GM04503 (cell line): ENCODE measurements around the gene ZBTB20.
"Not testable (repeated sequence)": the region's sequence is repeated elsewhere in the genome, so short reads cannot be mapped to it uniquely, and the experiment has no call there.

Experiments used
- DNase-seq: peaks from one replicate; pipeline ENCODE4 v3.0.0-alpha.2; 2012; ENCODE audit warnings: low read depth

The ZBTB20 gene

DNA sequence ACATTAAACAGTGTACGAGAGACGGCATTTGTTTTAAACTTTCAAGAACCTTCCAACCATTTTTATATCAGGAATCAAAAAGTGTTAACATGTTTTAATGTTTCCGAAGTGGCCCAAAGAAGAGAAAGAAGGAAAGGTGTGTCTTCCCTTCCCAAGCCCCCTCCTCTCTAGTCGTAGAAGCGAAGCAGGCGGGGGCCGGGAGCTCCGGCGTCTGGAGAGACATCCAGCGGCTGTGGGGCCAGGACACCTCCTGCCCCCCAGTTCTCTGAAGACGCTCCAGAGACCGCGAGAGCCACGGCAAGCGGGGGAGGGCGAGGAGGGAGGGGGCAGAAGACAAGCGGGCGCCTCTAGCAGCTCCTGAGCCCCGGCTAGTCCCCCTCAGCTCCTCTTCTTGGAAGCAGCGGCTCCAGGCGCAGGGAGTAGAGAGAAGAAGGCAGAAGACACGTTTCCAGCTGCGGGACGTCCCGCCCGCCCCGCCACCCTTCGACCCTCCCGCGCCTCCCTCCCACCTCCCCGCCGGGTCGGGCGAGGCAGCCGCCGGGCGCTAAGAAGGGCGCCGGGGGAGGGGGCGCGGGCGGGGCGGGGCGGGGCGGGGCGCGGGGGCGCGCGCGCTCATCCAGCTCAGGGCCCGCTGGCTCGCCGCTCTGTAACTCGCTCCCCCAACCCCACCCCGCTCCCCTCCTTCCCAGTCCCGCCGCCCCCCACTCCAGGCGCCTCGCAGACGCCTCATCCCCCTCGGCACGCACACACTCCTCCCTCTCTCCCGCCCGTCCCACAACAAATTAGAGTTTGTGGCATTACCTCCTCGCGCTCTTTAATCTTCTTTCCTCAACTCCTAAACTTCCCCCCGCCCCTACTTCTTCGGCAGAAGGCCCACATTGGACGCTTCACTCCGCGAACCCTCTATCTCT is at the start of gene ZBTB20:
ZBTB20 (minus strand) TSS at position 871 of the 911 bp plus-strand sequence.
- peak; percentile 22 for DNase-seq

- DNase-seq: peak; percentile 7
These were observed 47.4 kb upstream of the ZBTB20 start for GRCh38 chr3:115194476-115194875.

DNA sequence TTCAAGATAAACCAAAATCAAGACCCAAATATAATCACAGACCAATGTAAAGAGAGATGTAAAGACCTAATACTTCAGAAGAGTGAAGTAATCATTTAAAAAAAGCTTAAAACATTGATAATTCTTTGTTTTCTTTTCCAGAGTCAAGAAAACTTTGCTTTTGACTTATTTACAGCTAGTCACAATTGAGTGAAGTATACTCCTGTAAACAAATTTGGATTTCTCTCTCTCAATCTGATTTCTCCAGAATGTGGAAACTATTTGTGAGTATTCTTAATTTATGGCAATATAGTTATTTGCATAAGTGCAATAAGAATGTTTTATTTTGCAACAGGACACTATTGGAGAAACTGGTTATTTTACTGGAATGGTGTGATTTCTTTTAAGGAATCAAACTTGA is 43.7 kb upstream of the ZBTB20 start:
- DNase-seq: no peak

DNA sequence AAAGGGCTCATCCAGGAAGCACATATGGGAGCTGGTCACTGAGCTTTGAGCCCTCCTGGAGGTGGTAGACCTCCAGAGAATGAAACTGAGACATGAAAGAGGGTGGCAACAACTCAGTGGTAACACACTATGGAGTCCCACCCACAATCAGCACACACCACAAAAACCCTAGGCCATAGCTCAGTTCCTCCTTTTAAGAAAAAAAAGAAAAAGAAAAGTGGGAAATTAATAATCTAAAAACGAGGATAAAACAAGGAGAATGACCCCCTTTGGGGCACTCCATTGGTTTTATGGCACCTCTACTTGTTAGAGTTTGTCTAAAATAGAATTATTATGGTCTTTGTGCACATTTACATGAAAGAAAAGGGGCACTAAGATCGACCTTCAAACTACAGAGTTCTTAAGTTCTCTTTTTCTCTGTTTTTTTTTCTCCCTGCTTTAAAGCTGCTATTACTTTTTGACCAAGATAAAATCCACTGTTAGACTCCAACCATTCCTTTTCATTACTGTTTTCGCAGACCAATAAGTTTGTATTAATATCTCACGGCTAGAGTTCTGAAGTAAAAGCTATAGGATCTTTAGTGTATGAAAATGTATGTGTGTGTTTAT is 40.2 kb upstream of the ZBTB20 start:
- no peak for DNase-seq

DNA sequence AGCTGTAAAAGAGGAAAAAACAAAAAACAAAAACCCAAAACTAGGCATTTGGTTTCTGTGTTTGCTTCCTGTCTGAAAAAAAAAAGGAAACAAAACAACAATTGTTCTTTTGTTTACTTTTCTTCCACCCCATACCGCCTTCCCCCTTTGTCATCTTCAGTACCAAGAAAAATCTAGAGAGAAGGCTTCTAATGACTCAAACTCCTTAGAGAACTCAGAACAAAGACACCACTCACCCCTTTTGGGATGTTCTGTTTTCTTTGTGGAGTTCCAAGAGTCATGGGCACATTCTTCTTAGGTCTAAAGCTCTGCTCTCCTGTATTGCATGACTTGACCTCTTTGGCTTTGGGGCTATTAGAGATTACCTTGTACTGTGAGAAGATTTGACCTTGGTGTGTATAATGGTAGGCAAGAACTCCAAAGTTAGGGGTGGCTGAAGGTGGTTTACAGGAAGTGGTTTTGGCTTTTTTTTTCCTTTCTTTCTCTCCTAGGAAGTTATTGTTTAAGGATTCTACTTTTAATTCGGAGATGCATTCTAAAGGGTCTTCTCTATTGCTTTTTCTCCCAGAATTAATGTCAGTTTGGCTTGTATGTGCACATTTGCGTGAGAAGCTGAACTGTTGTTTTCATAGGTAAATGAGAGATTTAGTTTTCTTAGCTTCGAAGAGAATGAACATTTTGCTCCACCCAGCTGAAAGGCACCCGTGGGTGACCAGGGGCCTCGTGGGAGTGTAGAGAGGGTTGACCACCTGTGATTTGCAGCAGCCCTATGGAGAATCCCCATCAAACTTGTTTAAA is 39.5 kb upstream of the ZBTB20 start:
- DNase-seq: no peak

GRCh38 chr3:115184859-115185572 is 37.9 kb upstream of the ZBTB20 start:
- DNase-seq: not testable (repeated sequence)

- DNase-seq: not testable (repeated sequence)
These were observed 31.8 kb upstream of the ZBTB20 start for GRCh38 chr3:115178930-115179329.

DNA sequence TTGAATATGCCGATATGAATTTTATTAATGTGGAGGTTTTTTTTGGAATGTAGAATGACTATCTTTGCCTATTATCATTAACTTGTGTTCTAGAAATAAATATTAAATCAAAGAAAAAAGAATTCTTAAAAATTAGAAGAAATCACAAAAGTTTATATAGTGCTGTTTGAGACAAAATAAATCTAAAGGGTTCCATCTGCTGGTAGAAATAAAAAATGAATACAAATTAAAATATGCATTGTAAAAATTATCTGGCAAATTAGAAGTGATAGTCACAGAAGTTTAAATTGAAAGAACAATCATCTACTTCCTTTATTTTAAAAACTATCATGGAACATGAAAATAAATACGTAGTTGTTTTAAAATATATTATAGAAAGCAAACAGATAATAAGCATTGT is 22.7 kb upstream of the ZBTB20 start:
- DNase-seq: no peak

DNA sequence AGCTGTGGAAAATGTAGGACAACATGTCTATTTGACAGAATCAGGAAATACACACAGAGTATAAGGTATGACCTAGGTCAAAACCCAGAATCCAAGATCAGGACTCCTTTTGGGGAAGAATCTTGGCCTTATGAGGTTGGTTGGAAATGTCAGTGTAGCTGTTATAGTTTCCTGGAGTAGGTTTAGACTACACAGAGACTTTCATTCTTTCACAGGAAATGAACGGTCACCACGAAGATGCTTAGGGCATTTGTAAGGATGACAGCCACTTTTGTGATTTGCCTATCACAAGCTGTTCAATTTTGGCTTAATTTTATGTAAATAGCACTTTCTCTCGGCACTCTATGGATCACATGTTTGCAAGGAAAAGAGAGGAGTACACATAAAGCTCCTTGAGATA is 18.6 kb upstream of the ZBTB20 start:
- DNase-seq: no peak

GRCh38 chr3:115165266-115165665 is 18.2 kb upstream of the ZBTB20 start:
- DNase-seq: no peak

GRCh38 chr3:115164374-115165221 is 17.5 kb upstream of the ZBTB20 start:
- no peak for DNase-seq

DNA sequence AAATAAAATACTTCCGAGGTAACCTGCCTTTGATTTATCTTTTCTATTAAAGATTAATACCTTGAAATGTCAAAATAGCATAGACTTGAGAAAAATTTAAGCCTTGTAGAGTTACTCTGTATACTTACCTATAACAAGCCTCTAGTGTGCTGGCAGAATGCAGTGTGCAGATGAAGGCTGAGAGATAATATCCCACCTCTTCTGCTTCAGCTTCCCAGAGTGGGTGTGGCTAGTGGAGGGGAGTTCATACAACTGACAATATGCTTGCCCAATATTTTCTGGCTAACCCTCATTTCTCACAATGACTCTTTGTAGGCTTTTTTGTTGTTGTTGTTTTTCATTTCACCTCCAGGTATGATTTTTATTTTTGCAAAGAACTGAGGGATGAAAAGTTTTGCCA is 15.7 kb upstream of the ZBTB20 start:
- DNase-seq: no peak

GRCh38 chr3:115161866-115162265 is 14.8 kb upstream of the ZBTB20 start:
- DNase-seq: no peak

DNA sequence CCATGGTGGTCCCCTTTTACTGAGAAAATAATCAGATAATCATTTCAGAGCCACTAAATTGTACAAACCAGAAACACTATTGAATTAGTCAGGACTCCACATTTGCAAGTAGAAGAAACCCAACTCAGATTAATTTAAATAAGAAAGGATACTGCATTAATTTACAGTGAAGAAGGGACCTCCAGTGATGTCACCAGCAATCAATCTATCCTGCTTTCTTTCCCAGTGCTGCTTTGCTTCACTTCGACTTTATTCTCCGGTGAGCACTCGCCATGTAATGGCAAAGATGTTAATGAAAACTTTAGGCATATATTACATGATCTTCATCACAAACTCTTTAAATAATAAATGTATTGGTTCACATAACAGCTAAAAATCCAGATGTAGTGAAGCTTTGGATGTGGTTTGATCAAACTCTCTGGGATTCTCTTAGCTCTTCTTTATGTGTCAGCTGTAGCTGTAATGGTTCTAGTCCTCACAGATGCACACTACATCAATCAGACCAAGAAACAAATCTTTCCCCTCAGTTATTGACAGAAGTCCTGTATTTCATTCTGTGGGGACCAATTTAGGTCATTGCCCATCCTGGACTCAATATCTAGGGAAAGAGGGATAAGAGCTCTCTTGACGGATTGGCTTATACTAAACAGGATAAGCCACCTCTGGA is 14.2 kb upstream of the ZBTB20 start:
- DNase-seq: no peak

GRCh38 chr3:115160295-115160694 is 13.2 kb upstream of the ZBTB20 start:
- no peak for DNase-seq

DNA sequence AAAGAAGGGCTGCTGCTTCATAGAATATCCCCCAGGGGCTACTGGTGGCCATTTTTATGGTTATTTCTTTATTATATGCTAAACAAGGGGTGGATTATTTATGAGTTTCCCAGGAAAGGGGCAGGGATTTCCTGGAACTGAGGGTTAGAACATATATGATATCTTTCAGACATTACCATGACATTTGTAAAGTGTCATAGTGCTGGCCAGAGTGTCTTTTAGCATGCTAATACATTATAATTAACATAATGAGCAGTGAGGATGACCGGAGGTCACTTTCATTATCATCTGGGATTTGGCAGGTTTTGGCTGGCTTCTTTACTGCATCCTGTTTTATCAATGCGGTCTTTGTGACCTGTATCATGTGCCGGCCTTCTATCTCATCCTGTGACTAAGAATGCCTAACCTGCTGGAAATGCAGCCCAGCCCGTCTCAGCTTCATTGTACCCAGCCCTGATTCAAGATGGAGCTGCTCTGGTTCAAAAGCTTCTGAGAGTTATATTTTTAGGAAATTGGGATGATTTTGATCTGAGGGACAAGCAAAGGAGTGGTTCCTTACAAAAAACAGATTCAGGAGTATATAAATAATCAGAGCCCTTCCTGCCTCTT is 9.1 kb upstream of the ZBTB20 start:
- DNase-seq: no peak

GRCh38 chr3:115154611-115155010 is 7.5 kb upstream of the ZBTB20 start:
- no peak for DNase-seq

- no peak for DNase-seq
These were observed 4.8 kb upstream of the ZBTB20 start for GRCh38 chr3:115151921-115152320.

GRCh38 chr3:115148142-115148790 is 1.2 kb upstream of the ZBTB20 start:
- no peak for DNase-seq
